Vagina (tissue), 2 donors: ENCODE data around the gene DDX46. TPM values are rescaled to one million over a fixed set of nuclear protein-coding genes. Genes with fewer than 3 reads are reported as not detected.

ENCODE experiments used
- DNase-seq, 2 donors: peaks; one replicate each; pipeline ENCODE4 v3.0.0-alpha.2; 2017; ENCODE audit errors: extremely low spot score in 2 of 2
- H3K27ac ChIP-seq: fragments of 200-600 bp; sonication (generic); one replicate; pipeline ENCODE4 v1.5.1; 2019
- H3K27me3 ChIP-seq: fragments of 200-600 bp; sonication (generic); one replicate; pipeline ENCODE4 v1.5.1; 2019
- H3K36me3 ChIP-seq, 2 donors: fragments of 200-600 bp; sonication (generic); one replicate each; pipeline ENCODE4 v1.5.1; 2017 to 2019
- H3K4me1 ChIP-seq: fragments of 200-600 bp; sonication (generic); one replicate; pipeline ENCODE4 v1.5.1; 2019
- H3K4me3 ChIP-seq, 2 donors: fragments of 200-600 bp; sonication (generic); 1 replicate in 1 of 2; 2 replicates in 1 of 2; pipeline ENCODE4 v1.5.1; 2016 to 2019
- H3K9me3 ChIP-seq: fragments of 200-600 bp; sonication (generic); one replicate; pipeline ENCODE4 v1.5.1; 2019
- CTCF ChIP-seq, 3 experiments: fragments of 450-650 bp in 2 of 3; fragments of 200-600 bp in 1 of 3; sonication (generic) in 1 of 3; IDR thresholded peaks; one replicate each; pipeline ENCODE4 v1.5.1; 2017 to 2019; ENCODE audit warnings: antibody characterized with exemption in 3 of 3, mild to moderate bottlenecking in 2 of 3, moderate library complexity in 2 of 3
- POLR2A ChIP-seq, 2 donors: fragments of 450-650 bp; IDR thresholded peaks; one replicate each; pipeline ENCODE4 v1.6.1; 2017; ENCODE audit warnings: antibody characterized with exemption in 2 of 2, mild to moderate bottlenecking in 2 of 2, moderate library complexity in 2 of 2
- POLR2AphosphoS5 ChIP-seq, 2 donors: sonication (generic); formaldehyde crosslinking; IDR thresholded peaks; one replicate each; pipeline ENCODE4 v1.9.0; 2017; ENCODE audit warnings: antibody characterized with exemption in 2 of 2, mild to moderate bottlenecking in 2 of 2, low read depth in 1 of 2; ENCODE audit not compliant: insufficient read depth in 1 of 2
- intact Hi-C: fragments of 100-400 bp; cut with DNase I; formaldehyde crosslinking; loops from one replicate; pipeline ENCODE4 v1.15.1; 2023
- total RNA-seq: library from RNA; depleted of rRNA; stranded (reverse); fragments of >200 nt; gene quantifications from one replicate; pipeline ENCODE4 v1.2.3, GENCODE V29; 2016

DDX46 gene
- total RNA-seq, 1 donor from 2014 or later, result 31.7 TPM

GRCh38 chr5:134784946-134785620 lies 26.5 kb downstream of the DDX46 start:
- no peaks in the 10 kb centered on the region for H3K4me1 ChIP-seq
- TF ChIP-seq POLR2AphosphoS5 (IDR thresholded peaks at IDR 0.05; ENCODE audit: insufficient read depth in 1 of 2, low read depth in 1 of 2) (no peak), CTCF (IDR thresholded peaks at IDR 0.05) (no peak), POLR2A (IDR thresholded peaks at IDR 0.05) (no peak)
- no peak overlapping the region for H3K27ac ChIP-seq
- H3K9me3 ChIP-seq, result no peaks in the 10 kb centered on the region
- no peaks in the 10 kb centered on the region for H3K27me3 ChIP-seq
- no peak overlapping the region for H3K4me3 ChIP-seq
- H3K36me3 ChIP-seq, result peaks cover 0 to 73% of the 10 kb centered on the region in 2 donors
- DNase-seq, result no peak
- intact Hi-C loops, result no loop called here

- H3K9me3 ChIP-seq, result no peaks in the 10 kb centered on the region
- no peak for TF ChIP-seq CTCF (IDR thresholded peaks at IDR 0.05)
- no peak for TF ChIP-seq POLR2AphosphoS5 (IDR thresholded peaks at IDR 0.05; ENCODE audit: insufficient read depth in 1 of 2, low read depth in 1 of 2)
- TF ChIP-seq POLR2A (IDR thresholded peaks at IDR 0.05), result no peak
- H3K4me3 ChIP-seq, result no peak overlapping the region
- no peak overlapping the region for H3K27ac ChIP-seq
- no peaks in the 10 kb centered on the region for H3K4me1 ChIP-seq
- intact Hi-C loops, result no loop called here
- H3K36me3 ChIP-seq, result peaks cover 0 to 73% of the 10 kb centered on the region in 2 donors
- DNase-seq, result no peak
- H3K27me3 ChIP-seq, result no peaks in the 10 kb centered on the region
These were observed 29.1 kb downstream of the DDX46 start for GRCh38 chr5:134787692-134788091.

- intact Hi-C loops, result no loop called here
- Histone ChIP-seq H3K4me1 (no peaks in the 10 kb centered on the region), H3K27me3 (no peaks in the 10 kb centered on the region), H3K9me3 (no peaks in the 10 kb centered on the region), H3K27ac (no peak overlapping the region), H3K4me3 (no peak overlapping the region), H3K36me3 (peaks cover 0 to 70% of the 10 kb centered on the region in 2 donors)
- no peak for DNase-seq
- no peak for TF ChIP-seq POLR2A (IDR thresholded peaks at IDR 0.05)
- no peak for TF ChIP-seq POLR2AphosphoS5 (IDR thresholded peaks at IDR 0.05; ENCODE audit: insufficient read depth in 1 of 2, low read depth in 1 of 2)
- no peak for TF ChIP-seq CTCF (IDR thresholded peaks at IDR 0.05)
These were observed 33.0 kb downstream of the DDX46 start for GRCh38 chr5:134791580-134791979.

GRCh38 chr5:134792286-134792685 lies 33.7 kb downstream of the DDX46 start:
- Histone ChIP-seq H3K36me3 (peaks cover 0 to 64% of the 10 kb centered on the region in 2 donors), H3K4me3 (no peak overlapping the region), H3K4me1 (no peaks in the 10 kb centered on the region), H3K27ac (no peak overlapping the region), H3K9me3 (no peaks in the 10 kb centered on the region), H3K27me3 (no peaks in the 10 kb centered on the region)
- intact Hi-C loops, result no loop called here
- TF ChIP-seq POLR2A (IDR thresholded peaks at IDR 0.05), result no peak
- no peak for TF ChIP-seq CTCF (IDR thresholded peaks at IDR 0.05)
- TF ChIP-seq POLR2AphosphoS5 (IDR thresholded peaks at IDR 0.05; ENCODE audit: insufficient read depth in 1 of 2, low read depth in 1 of 2), result no peak
- DNase-seq, result no peak

GRCh38 chr5:134793111-134793510 lies 34.5 kb downstream of the DDX46 start:
- H3K4me1 ChIP-seq, result no peaks in the 10 kb centered on the region
- H3K4me3 ChIP-seq, result no peak overlapping the region
- peaks cover 0 to 71% of the 10 kb centered on the region in 2 donors for H3K36me3 ChIP-seq
- H3K27ac ChIP-seq, result no peak overlapping the region
- no peaks in the 10 kb centered on the region for H3K27me3 ChIP-seq
- TF ChIP-seq POLR2AphosphoS5 (IDR thresholded peaks at IDR 0.05; ENCODE audit: insufficient read depth in 1 of 2, low read depth in 1 of 2) (no peak), CTCF (IDR thresholded peaks at IDR 0.05) (no peak), POLR2A (IDR thresholded peaks at IDR 0.05) (no peak)
- intact Hi-C loops, result no loop called here
- H3K9me3 ChIP-seq, result no peaks in the 10 kb centered on the region
- no peak for DNase-seq
